ENCODE data around the gene SNCAIP. TPM values are rescaled to one million over a fixed set of nuclear protein-coding genes. Genes with fewer than 3 reads are reported as not detected.
"Not testable (repeated sequence)": the region's sequence is repeated elsewhere in the genome, so short reads cannot be mapped to it uniquely, and the experiment has no call there.

SNCAIP gene
- total RNA-seq, 4 donors from 2014 or later, result 0.57 to 12.4 (median 1.7) TPM

DNA sequence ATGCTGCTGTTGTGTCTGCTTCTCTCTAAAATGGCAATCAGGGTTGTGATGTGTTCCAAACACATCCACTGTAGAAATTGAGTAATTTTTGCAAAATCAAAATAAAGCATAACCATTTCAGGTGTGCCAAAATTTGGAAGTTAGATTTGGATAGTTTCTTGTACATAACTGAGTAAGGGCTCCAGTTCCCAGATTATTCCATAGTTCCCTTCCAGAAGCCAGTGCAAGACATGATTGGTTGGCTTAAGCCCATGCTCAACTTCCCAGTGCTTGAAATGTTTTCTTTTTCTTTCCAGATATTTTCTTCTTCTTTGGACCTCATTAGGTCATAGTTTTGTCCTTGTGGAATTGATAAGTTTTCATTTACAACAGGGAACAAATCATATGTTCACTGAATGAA is 64.2 kb downstream of the SNCAIP start:
- Histone ChIP-seq H3K4me1 (no peaks in the 10 kb centered on the region), H3K36me3 (no peaks in the 10 kb centered on the region), H3K4me3 (no peak overlapping the region), H3K27me3 (no peaks in the 10 kb centered on the region), H3K27ac (no peak overlapping the region), H3K9me3 (no peaks in the 10 kb centered on the region)
- no peak for DNase-seq
- TF ChIP-seq, protein P1, sequence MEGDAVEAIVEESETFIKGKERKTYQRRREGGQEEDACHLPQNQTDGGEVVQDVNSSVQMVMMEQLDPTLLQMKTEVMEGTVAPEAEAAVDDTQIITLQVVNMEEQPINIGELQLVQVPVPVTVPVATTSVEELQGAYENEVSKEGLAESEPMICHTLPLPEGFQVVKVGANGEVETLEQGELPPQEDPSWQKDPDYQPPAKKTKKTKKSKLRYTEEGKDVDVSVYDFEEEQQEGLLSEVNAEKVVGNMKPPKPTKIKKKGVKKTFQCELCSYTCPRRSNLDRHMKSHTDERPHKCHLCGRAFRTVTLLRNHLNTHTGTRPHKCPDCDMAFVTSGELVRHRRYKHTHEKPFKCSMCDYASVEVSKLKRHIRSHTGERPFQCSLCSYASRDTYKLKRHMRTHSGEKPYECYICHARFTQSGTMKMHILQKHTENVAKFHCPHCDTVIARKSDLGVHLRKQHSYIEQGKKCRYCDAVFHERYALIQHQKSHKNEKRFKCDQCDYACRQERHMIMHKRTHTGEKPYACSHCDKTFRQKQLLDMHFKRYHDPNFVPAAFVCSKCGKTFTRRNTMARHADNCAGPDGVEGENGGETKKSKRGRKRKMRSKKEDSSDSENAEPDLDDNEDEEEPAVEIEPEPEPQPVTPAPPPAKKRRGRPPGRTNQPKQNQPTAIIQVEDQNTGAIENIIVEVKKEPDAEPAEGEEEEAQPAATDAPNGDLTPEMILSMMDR (IDR thresholded peaks at IDR 0.05), result no peak
- TF ChIP-seq POLR2A (IDR thresholded peaks at IDR 0.05), result no peak

DNA sequence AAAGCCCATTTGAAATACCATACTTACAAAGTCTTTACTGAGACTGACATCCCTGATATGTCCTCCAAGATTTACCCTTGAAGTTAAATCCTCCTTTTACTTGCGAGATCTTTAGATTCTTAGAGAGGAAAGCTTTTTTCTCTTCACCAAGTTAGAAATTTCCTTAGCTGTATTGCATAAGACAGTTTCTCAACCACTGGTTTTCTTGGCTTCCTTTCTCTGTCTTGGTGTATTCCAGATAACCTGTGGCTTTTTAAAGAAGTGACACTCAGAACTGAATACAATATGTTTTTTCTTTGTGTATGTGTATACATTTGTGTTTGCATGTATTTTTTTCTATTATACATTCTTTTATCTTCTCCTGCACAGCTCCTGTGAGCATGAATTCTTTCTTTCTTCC is 65.0 kb downstream of the SNCAIP start:
- Histone ChIP-seq H3K27me3 (no peaks in the 10 kb centered on the region), H3K4me1 (no peaks in the 10 kb centered on the region), H3K9me3 (no peaks in the 10 kb centered on the region), H3K4me3 (no peak overlapping the region), H3K36me3 (no peaks in the 10 kb centered on the region), H3K27ac (no peak overlapping the region)
- DNase-seq, result no peak
- TF ChIP-seq POLR2A (IDR thresholded peaks at IDR 0.05), result no peak
- TF ChIP-seq, protein P1 (IDR thresholded peaks at IDR 0.05), result no peak

DNA sequence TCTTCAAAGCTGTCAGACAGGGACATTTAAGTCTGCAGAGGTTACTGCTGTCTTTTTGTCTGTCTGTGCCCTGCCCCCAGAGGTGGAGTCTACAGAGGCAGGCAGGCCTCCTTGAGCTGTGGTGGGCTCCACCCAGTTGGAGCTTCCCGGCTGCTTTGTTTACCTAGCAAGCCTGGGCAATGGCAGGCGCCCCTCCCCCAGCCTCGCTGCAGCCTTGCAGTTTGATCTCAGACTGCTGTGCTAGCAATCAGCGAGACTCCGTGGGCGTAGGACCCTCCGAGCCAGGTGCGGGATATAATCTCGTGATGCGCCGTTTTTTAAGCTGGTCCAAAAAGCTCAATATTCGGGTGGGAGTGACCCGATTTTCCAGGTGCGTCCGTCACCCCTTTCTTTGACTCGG is 70.9 kb downstream of the SNCAIP start:
- not testable (repeated sequence) for H3K4me3 ChIP-seq, H3K27me3 ChIP-seq, DNase-seq, H3K36me3 ChIP-seq, H3K4me1 ChIP-seq, H3K9me3 ChIP-seq, H3K27ac ChIP-seq

DNA sequence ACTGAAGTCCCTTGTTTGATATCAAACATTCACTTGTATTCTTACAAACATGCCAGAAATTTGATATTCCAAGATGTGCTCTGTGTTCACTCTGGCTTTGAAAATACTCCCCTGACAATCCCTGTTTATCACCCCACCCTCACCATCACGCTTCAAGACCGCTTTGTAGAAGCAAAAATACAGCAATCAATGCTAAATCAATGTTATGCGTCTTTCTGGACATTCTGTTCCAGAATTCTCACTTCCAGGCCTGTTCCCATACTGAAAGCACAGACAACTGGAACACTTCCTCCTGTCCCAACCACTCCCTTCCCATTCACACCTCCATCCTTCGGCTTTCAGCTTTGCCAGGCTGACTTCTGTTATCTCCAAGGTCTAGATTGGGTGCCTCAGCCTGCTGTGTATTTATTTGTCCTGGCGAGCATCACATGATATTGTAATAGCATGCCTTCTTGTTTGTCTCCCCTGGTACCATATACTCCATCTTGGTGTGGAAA is 72.8 kb downstream of the SNCAIP start:
- Histone ChIP-seq H3K27ac (no peak overlapping the region), H3K9me3 (no peaks in the 10 kb centered on the region), H3K4me3 (no peak overlapping the region), H3K4me1 (no peaks in the 10 kb centered on the region), H3K36me3 (no peaks in the 10 kb centered on the region), H3K27me3 (no peaks in the 10 kb centered on the region)
- DNase-seq, result no peak
- no peak for TF ChIP-seq POLR2A (IDR thresholded peaks at IDR 0.05)
- TF ChIP-seq, protein P1 (IDR thresholded peaks at IDR 0.05), result no peak

DNA sequence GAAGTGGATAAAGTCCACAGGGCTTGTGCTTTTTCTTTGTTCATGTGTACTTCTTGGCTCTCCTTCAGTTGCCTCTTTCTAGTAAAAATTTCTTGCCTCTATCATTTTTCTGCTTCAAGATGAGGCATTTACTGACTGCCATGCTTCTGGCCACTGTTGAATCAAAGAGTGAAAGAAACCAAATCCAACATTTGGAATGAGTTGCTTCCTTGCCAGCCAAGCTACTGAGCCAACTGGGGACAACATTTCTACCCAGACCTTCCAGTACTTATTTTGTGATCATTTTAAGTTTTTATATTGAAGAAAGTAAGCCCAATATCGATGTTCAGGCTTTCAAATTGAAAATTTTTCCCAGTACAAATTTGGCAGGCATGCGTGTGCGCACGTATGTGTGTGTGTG is 73.2 kb downstream of the SNCAIP start:
- TF ChIP-seq, protein P1 (IDR thresholded peaks at IDR 0.05), result no peak
- no peak for TF ChIP-seq POLR2A (IDR thresholded peaks at IDR 0.05)

DNA sequence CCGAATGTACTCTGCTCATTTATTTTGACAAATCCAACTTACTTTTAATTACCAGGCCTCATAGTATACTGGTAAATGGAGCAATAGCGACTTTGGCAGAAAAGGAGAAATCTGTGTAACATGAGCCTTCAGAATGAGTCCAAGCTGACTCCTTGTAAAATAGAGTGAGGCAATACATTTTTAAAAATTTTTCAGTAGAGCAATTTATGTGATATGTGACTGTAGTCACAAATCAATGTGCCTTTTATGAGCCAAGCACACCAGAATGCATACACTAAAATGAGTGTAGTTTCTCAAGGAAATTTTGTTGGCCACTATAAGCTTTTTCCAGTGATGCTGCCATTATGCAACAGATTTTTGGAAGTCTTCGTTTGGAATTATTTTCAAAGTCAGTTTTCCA is 73.8 kb downstream of the SNCAIP start:
- Histone ChIP-seq H3K36me3 (no peaks in the 10 kb centered on the region), H3K4me1 (no peaks in the 10 kb centered on the region), H3K4me3 (no peak overlapping the region), H3K27ac (no peak overlapping the region), H3K9me3 (no peaks in the 10 kb centered on the region), H3K27me3 (no peaks in the 10 kb centered on the region)
- no peak for DNase-seq
- TF ChIP-seq POLR2A (IDR thresholded peaks at IDR 0.05), result no peak
- TF ChIP-seq, protein P1 (IDR thresholded peaks at IDR 0.05), result no peak

More for the DNA sequence above, 73.2 kb downstream of the SNCAIP start:
- no peaks in the 10 kb centered on the region for H3K4me1 ChIP-seq
- H3K4me3 ChIP-seq, result no peak overlapping the region
- no peaks in the 10 kb centered on the region for H3K36me3 ChIP-seq
- H3K27ac ChIP-seq, result no peak overlapping the region
- H3K9me3 ChIP-seq, result no peaks in the 10 kb centered on the region
- no peak for DNase-seq
- H3K27me3 ChIP-seq, result no peaks in the 10 kb centered on the region
